Right lobe of liver (tissue), 6 donors: Measurements from ENCODE around the gene CFAP77. TPM values are rescaled to one million over a fixed set of nuclear protein-coding genes. Genes with fewer than 3 reads are reported as not detected.

Experiments used
- ATAC-seq, 4 donors: fragments of 200-7000 bp; cut with Tn5 transposase; one replicate each; pipeline ENCODE4 v1.9.1; 2020; ENCODE audit warnings: mild to moderate bottlenecking in 4 of 4, moderate library complexity in 4 of 4
- DNase-seq, 3 donors: peaks; one replicate each; pipeline ENCODE4 v3.0.0-alpha.2; 2020
- H3K27ac ChIP-seq, 3 donors: fragments of 200-600 bp; one replicate each; pipeline ENCODE4 v1.8.0; 2022
- H3K27me3 ChIP-seq, 2 donors: fragments of 200-600 bp; one replicate each; pipeline ENCODE4 v1.8.0; 2022
- H3K36me3 ChIP-seq, 4 donors: fragments of 200-600 bp; sonication (generic) in 1 of 4; one replicate each; pipeline versions ENCODE4 v1.5.1 to v1.8.0; 2017 to 2022; ENCODE audit warnings: control low read depth in 1 of 4
- H3K4me1 ChIP-seq, 4 donors: fragments of 200-600 bp; sonication (generic) in 1 of 4; one replicate each; pipeline versions ENCODE4 v1.5.1 to v1.8.0; 2017 to 2022; ENCODE audit warnings: control low read depth in 1 of 4
- H3K4me3 ChIP-seq, 3 donors: fragments of 200-600 bp; one replicate each; pipeline ENCODE4 v1.8.0; 2022
- H3K9me3 ChIP-seq, 4 donors: fragments of 200-600 bp; sonication (generic) in 1 of 4; one replicate each; pipeline versions ENCODE4 v1.5.1 to v1.8.0; 2017 to 2022; ENCODE audit warnings: control low read depth in 1 of 4
- POLR2A ChIP-seq: fragments of 450-650 bp; IDR thresholded peaks from one replicate; pipeline ENCODE4 v1.6.1; 2017; ENCODE audit warnings: antibody characterized with exemption, mild to moderate bottlenecking
- WGBS: methylation state at CpG from one replicate; pipeline ENCODE4 v1.1.6; 2018; ENCODE audit warnings: low coverage, low lambda C conversion rate; ENCODE audit not compliant: insufficient coverage; ENCODE audit errors: missing lambda C conversion rate; 5-methylcytosine and 5-hydroxymethylcytosine counted together
- intact Hi-C, 2 donors: fragments of 100-400 bp; cut with DNase I; formaldehyde crosslinking; loops; one replicate each; pipeline versions ENCODE4 v1.11.2 to v1.14.1; 2022
- total RNA-seq, 6 experiments: library from RNA; depleted of rRNA in 2 of 6; stranded (reverse); fragments of >200 nt in 2 of 6; fragmentation: NEBNext Ultra II Directional in 3 of 6; extraction: Animal tissue kit (Norgen Biotek cat#: 25700) in 3 of 6; gene quantifications; one replicate each; pipeline versions ENCODE4 v1.1.0 to v1.2.4, GENCODE V29; 2016 to 2023
- TF ChIP-seq, protein P1 (sequence below), 4 donors: fragments of 200-600 bp in 3 of 4; fragments of 450-650 bp in 1 of 4; IDR thresholded peaks; one replicate each; pipeline versions ENCODE4 v1.5.1 to v1.8.0; 2016 to 2022; ENCODE audit warnings: antibody characterized with exemption in 4 of 4, mild to moderate bottlenecking in 2 of 4
- donor health status: DM: no; HTN: yes; CAD: no.
- donor health status: DM: no; HTN: no; CAD: no.
- donor health status: DM: no; HTN: no; CAD: no.
- donor health status: DM: no; HTN: yes; CAD: no.
- donor health status: DM: no; HTN: yes; CAD: no.

CFAP77 gene
- total RNA-seq, 6 experiments from 2014 or later: not detected

DNA sequence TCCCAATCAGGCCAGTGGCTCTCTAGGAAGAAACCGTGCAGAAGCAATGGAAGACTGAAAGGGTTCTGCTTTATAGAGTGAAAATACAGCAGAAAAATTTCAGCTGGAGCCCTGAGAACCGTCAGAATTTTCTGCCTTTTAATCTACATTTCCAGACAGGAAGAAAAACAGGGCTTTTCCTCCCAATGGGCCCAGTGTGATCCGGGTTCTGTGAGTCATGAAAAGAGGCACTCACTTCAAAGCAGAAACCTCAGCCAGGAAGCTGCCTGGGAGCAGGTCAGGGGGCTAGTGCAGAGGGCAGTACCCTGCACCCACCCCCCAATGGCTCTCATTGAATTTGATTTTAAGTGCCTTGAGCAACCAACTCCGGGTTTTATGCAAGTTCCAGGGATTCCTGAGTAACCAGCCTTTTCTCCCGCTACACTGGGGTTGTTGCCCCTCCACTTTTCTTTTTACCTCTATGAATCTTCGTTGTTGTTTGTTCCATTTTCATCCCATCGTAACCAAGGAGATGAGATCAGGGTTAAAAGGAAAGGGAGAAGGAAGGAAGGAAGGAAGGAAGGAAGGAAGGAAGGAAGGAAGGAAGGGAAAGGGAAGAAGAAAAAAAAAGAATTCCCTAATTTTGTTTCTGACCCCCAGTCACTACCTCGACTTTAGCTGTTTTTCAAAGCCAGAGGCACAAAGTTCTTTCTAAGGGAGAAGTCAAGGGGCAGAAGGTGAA is 173.7 kb downstream of the CFAP77 start:
- no peak overlapping the region for H3K4me3 ChIP-seq
- 5% methylated on average over 7 of the region's 8 CpGs for WGBS
- no peak for TF ChIP-seq POLR2A
- TF ChIP-seq, protein P1, sequence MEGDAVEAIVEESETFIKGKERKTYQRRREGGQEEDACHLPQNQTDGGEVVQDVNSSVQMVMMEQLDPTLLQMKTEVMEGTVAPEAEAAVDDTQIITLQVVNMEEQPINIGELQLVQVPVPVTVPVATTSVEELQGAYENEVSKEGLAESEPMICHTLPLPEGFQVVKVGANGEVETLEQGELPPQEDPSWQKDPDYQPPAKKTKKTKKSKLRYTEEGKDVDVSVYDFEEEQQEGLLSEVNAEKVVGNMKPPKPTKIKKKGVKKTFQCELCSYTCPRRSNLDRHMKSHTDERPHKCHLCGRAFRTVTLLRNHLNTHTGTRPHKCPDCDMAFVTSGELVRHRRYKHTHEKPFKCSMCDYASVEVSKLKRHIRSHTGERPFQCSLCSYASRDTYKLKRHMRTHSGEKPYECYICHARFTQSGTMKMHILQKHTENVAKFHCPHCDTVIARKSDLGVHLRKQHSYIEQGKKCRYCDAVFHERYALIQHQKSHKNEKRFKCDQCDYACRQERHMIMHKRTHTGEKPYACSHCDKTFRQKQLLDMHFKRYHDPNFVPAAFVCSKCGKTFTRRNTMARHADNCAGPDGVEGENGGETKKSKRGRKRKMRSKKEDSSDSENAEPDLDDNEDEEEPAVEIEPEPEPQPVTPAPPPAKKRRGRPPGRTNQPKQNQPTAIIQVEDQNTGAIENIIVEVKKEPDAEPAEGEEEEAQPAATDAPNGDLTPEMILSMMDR (IDR thresholded peaks at IDR 0.05): no peak
- H3K9me3 ChIP-seq: no peaks in the 10 kb centered on the region
- no peak for ATAC-seq
- H3K4me1 ChIP-seq: peaks cover 0 to 5% (median 0%) of the 10 kb centered on the region in 4 donors
- peaks cover 11 to 83% of the 10 kb centered on the region in 2 donors for H3K27me3 ChIP-seq
- intact Hi-C loops: no loop called here
- no peak overlapping the region for H3K27ac ChIP-seq
- peak in 1 of 3 donors; percentile 5 for DNase-seq
- no peaks in the 10 kb centered on the region for H3K36me3 ChIP-seq

DNA sequence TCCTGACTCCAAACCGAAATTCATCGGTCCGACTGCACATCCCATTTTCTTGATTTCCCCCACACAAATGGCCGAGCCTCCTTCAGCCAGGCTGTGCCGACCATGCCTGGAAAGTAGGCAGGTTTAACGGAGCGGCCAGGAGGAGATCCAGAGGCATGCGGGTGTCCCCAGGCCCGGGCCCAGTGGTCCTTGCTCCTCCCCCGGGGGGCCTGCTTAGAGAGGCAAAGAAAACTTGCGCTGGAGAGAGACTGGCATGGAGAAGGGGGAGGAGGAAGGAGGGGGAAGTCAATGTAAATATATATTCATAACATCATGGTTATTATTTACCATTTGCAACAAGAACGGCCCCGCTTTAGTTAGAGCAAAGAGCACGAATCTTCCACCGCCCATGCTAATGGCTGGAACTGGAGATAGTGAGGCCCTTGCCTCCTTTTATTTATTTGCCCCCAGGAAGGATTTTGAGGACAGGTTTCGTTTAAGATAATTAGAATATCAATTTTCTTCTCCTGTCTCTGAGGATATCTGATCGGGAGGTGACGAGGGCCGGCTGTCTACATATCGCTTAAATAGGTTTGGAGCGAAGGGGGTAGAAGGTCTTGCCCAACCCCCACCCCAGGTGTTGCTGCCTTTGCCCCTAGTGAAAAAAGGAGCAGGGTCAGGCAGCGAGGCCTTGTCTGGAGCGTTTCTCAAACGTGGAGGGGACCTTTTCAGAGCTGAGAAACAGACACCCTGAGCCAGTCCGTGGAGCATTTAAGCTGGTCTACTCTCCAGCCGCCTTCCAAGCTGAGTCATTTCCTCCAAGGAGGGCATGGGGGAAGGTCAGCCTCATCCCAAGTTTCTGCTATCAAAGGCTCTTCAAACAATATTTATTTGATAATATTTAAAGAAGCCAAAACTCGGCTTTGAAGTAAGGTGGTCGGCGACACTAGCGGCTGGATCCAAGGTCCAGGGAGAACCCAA is 174.9 kb downstream of the CFAP77 start:
- ATAC-seq: no peak
- no peak overlapping the region for H3K4me3 ChIP-seq
- 7% methylated on average over 30 of the region's 30 CpGs for WGBS
- H3K4me1 ChIP-seq: peaks cover 0 to 5% (median 0%) of the 10 kb centered on the region in 4 donors
- no peak for TF ChIP-seq POLR2A
- TF ChIP-seq, protein P1 (IDR thresholded peaks at IDR 0.05): no peak
- peaks cover 15 to 82% of the 10 kb centered on the region in 2 donors for H3K27me3 ChIP-seq
- peak in 1 of 3 donors; percentile 39 for DNase-seq
- H3K9me3 ChIP-seq: no peaks in the 10 kb centered on the region
- no peak overlapping the region for H3K27ac ChIP-seq
- intact Hi-C loops: no loop called here
- H3K36me3 ChIP-seq: no peaks in the 10 kb centered on the region

DNA sequence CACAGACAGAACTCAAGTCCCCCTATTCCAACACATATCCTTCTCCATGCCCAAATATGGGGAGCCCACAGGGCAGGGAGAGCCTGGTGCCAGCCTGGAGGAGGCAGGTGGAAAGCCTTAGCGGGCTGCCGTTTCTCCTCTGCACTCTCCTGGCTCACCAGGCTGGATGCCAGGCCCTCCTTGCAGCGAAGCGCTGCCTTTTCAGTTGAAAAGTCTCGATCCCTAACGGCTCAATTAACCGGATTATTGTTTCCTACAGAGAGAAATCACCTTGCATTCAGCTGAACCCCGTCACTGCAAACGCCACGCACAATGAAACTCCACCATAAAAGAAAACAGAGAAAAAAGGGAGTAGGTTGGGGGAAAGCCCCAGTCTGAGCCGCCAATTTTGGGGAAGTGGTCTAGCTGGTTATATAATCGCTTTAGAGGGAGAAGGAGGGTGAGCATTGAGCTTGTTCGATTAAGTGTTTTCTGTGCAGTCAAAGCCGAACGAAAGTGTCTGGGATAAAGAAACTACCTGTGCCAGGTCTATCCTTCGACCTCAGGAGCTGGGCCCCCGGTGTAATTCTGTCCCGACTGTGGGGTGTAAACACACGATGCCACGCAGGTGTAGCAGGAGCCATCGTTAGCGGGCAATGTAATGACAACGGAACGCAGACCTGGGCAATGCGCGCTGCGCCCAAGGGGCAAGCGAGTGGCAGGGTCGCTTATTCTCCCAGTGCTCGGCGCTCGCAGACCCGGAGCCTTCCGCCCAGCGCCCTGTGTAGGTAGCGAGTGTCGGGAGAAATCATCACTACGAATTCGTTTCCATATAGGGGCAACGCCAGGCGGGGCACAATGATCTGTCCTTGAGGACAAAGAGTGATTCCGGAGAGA is 176.2 kb downstream of the CFAP77 start:
- WGBS: 8% methylated on average over 16 of the region's 42 CpGs

More for the DNA sequence above, 176.2 kb downstream of the CFAP77 start:
- no peaks in the 10 kb centered on the region for H3K36me3 ChIP-seq
- H3K4me3 ChIP-seq: no peak overlapping the region
- H3K27me3 ChIP-seq: peaks cover 15 to 69% of the 10 kb centered on the region in 2 donors
- TF ChIP-seq POLR2A: no peak
- TF ChIP-seq, protein P1 (IDR thresholded peaks at IDR 0.05): no peak
- intact Hi-C loops: no loop called here
- H3K27ac ChIP-seq: no peak overlapping the region
- ATAC-seq (no peak), DNase-seq (peak in 1 of 3 donors; percentile 47)
- no peaks in the 10 kb centered on the region for H3K9me3 ChIP-seq
- H3K4me1 ChIP-seq: peaks cover 0 to 5% (median 0%) of the 10 kb centered on the region in 4 donors
